WI38 (cell line): ENCODE data around the gene FBXO15.

ENCODE experiments used
- H3K4me3 ChIP-seq: 2 replicates; pipeline ENCODE4 v1.5.1; 2011; ENCODE audit warnings: low read depth, mild to moderate bottlenecking, control low read depth, low read length
- CTCF ChIP-seq: IDR thresholded peaks from 2 replicates; pipeline ENCODE4 v1.5.1; 2012; ENCODE audit warnings: low read depth, mild to moderate bottlenecking, control low read depth, low read length

The FBXO15 gene

GRCh38 chr18:74147491-74147778 lies 199 bp downstream of the FBXO15 start:
- TF ChIP-seq CTCF = no peak
- peak overlapping the region; percentile 94 for H3K4me3 ChIP-seq

DNA sequence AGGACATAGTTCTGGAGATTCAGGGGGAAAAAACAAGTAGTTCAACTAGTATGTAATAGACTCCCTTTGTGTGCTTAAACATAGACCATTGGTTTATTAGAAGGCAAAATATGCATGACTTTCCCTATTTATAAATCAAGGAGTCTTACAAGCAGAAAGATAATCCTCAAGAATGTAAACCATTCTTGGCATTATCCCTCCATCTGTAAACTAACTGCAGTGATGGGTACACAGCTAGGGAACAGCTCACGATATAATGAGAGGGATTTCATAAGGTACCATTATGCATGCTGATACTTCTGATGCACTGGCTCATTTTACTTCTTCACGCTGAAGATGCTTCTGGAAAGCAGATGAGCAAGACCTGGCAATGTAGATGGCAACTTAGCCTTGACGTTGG lies 878 bp downstream of the FBXO15 start:
- TF ChIP-seq CTCF = no peak

DNA sequence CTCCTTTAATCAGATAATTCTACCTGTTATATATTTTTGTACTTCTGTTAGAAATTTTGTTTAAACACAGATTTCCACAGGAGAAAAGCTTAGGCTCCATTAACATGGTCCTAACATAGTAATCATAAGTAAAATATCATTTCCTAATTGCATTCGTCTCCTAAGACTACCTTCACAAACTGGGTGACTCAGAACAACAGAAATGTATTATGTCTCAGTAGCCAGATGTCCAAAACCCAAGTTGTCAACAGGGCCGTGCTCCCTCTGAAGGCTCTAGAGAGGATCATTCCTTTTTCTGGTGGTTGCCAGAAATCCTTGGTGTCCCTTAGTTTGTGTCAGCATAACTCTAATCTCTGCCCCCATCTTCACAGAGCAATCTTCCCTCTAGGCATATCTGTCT lies 5.4 kb downstream of the FBXO15 start:
- no peak for TF ChIP-seq CTCF
- no peak overlapping the region for H3K4me3 ChIP-seq

More for the DNA sequence above, 878 bp downstream of the FBXO15 start:
- H3K4me3 ChIP-seq = peak overlapping the region; percentile 94

- TF ChIP-seq CTCF = no peak
- H3K4me3 ChIP-seq = no peak overlapping the region
Measured at GRCh38 chr18:74141667-74142066, 6.0 kb downstream of the FBXO15 start.

DNA sequence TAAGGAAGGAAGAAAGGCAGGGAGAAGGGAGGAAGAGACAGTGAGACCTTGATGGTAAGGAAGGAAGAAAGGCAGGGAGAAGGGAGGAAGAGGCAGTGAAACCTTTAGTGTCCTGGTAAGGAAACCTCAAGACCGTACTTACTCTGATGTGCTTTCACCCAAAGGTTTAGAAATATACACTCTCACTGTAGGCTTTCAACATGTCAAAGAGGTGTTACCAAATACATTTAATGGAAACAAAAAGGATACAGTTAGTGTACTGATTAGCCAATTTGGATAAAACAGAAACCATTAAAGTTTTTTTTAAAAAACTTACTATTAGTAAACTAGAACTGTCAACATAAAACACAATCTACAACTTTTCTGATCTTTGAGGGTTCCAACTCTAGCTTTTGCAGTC lies 7.1 kb downstream of the FBXO15 start:
- H3K4me3 ChIP-seq = no peak overlapping the region
- TF ChIP-seq CTCF = no peak

GRCh38 chr18:74139888-74140287 lies 7.7 kb downstream of the FBXO15 start:
- no peak overlapping the region for H3K4me3 ChIP-seq
- TF ChIP-seq CTCF = no peak

DNA sequence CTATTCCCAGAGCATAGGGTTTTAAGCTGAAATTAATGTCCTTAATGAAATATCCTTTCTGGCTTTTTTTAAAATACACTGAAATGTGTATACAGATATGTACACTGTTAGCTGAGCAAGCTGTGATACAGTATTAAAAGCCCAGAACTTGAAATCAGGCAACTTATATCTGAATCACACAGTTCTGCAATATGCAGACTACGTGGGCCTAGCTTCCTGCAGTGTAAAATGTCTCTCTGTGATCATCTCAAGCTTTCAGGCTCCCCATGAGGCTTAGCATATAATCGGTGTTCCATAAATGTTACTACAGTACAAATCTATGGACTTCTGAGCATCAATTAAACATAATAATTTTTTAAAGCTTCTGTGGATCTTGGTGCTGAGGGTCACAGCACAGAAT lies 8.2 kb downstream of the FBXO15 start:
- no peak overlapping the region for H3K4me3 ChIP-seq
- TF ChIP-seq CTCF = no peak
